Ramos (cell line): Measurements from ENCODE around the gene HSF2BP.
"Not testable (repeated sequence)": the region's sequence is repeated elsewhere in the genome, so short reads cannot be mapped to it uniquely, and the experiment has no call there.

Experiments
- in situ Hi-C: fragments of 300-500 bp; cut with MboI; formaldehyde crosslinking; loops from one replicate; pipeline ENCODE4 v1.14.3; 2022; ENCODE audit warnings: low sequenced_read_pairs; ENCODE audit not compliant: unreplicated experiment

The HSF2BP gene

DNA sequence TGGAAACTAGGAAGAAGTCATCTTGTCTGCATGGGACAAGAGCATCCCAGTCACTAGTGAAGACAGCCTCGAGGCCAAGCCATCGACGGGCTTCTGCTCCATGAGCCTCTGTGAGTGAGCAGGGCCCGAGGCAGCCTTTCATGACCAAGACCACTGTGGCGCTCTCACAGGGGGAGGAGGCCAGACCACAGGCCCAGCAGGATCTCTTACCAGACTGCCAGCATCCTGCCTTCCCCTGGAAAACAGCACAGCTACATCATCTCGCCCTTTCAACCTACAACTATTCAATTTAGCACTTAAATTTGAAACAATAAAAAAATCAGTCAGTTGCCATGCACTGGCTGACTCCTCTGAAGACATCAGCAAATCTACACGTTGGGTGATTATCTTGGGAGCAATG is 85.4 kb downstream of the HSF2BP start:
- in situ Hi-C loops, result no loop called here

- in situ Hi-C loops, result no loop called here
These were observed 86.8 kb downstream of the HSF2BP start for GRCh38 chr21:43572446-43572845.

DNA sequence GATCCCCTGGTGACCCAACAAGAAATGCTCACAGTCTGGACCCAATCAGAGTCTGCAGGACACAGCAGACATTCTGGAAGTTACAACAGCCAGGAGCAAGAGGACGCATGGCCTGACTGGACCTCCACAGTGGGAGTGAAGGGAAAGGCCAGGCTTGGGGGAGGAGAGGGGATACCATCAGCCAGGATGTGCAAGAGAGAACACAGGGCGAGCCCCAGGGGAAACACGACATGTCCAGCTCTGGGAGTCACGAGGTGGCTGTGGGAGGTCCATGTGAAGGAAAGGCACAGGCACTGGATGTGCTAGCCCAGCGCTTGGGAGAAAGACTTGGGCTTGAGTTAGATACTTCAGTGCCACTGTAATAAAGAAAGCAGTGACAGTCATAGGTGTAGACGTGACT is 87.3 kb downstream of the HSF2BP start:
- in situ Hi-C loops, result no loop called here

- in situ Hi-C loops, result not testable (repeated sequence)
These were observed 89.1 kb downstream of the HSF2BP start for GRCh38 chr21:43570195-43570594.

DNA sequence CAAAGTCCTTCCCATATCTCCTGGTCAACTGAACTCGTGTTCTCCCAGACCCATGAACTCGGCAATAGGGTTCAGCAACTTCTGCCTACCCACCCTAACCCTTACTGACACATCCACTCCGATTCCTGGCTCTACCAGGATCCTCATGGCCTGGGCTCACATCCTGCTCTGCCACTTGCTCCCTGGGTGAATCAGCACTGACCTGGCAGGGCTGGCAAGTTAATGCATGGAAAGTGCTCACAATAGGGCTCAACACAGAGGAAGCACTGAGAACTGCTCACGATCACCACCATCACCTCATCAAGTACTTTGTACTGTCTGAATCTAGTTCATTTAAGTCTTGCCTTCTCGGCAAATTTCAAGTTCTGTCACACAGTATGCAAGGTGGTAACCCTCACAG is 96.8 kb downstream of the HSF2BP start:
- in situ Hi-C loops, result not testable (repeated sequence)

DNA sequence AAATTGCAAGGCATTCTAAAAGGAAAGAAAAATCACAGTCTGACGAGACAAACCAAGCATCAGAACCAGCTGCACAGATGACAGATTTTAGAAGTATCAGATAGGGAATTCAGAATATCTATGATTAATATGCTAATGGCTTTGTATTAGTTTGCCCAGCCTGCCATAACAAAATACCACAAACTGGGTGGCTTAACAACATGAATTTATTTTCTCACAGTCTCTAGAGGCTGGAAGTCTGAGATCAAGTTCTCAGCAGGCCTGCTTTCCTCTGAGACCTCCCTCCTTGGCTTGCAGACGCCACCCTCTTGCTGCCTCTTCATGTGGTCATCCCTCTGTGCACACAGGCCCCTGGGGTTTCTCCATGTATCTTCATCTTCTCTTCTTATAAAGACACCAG is 118.7 kb downstream of the HSF2BP start:
- in situ Hi-C loops, result not testable (repeated sequence)

- in situ Hi-C loops, result not testable (repeated sequence)
These were observed 136.7 kb downstream of the HSF2BP start for GRCh38 chr21:43522495-43523131.

DNA sequence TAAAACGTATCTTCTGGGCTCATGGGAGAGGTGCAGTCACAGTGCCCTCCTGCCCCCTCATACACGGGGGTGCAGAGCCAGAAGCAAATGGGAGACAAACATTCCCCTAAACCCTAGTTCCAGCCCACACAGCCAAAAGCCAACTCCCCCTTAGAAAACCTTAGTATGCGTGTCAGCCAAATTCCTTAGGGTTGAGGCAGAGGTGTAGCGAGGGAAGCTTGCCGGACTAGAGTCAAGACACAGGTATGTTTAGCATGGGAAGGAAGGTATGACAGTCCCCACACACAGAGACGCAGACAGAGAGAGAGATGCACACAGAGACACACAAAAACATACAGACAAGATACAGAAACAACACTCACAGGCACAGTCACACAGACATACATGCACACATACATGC is 141.6 kb downstream of the HSF2BP start:
- in situ Hi-C loops, result not testable (repeated sequence)

- in situ Hi-C loops, result not testable (repeated sequence)
These were observed 142.2 kb downstream of the HSF2BP start for GRCh38 chr21:43516860-43517627.

- in situ Hi-C loops, result not testable (repeated sequence)
These were observed 142.9 kb downstream of the HSF2BP start for GRCh38 chr21:43516295-43516847.

- in situ Hi-C loops, result not testable (repeated sequence)
These were observed 144.5 kb downstream of the HSF2BP start for GRCh38 chr21:43514834-43515233.

DNA sequence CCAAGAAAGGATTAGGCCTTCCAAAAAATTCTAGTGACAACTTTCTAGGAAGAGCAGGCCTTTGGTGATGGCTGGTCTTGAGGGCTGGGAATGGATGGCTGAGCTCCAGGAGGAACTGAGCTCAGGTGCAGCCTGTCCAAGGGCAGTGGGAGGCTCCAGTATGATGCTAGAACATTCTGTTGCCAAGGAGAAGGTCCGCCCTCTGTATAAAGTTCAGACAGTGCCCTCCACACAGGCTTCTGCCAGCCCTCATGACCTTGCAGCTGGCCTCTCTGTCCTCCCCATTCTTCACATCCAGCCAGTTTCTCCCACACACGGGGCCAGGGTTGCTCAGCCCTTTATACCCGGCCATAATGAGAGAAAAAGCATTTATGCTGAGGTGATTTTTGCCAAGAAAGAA is 146.3 kb downstream of the HSF2BP start:
- in situ Hi-C loops, result not testable (repeated sequence)

GRCh38 chr21:43511209-43511608 is 148.1 kb downstream of the HSF2BP start:
- in situ Hi-C loops, result not testable (repeated sequence)

GRCh38 chr21:43510669-43511068 is 148.6 kb downstream of the HSF2BP start:
- in situ Hi-C loops, result not testable (repeated sequence)

DNA sequence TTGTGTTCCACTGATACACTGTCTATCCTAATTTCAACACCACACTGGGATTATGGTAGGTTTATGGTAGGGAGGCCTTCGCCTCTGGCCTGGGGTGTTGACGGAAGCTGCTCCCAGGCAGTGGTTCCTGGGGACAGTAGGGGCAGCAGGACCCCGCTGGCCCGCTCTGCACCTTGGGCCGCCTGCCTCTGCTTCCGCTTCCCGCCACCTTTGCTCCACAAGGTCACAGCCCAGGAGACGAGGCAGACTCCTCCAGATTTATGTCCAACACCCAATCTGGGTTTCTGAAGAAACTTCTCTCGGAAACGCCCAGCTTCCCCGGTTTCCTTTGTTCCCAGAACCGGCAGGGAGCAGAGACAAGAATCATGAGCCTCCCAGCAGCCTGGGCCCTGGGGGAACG is 155.4 kb downstream of the HSF2BP start:
- in situ Hi-C loops, result not testable (repeated sequence)

DNA sequence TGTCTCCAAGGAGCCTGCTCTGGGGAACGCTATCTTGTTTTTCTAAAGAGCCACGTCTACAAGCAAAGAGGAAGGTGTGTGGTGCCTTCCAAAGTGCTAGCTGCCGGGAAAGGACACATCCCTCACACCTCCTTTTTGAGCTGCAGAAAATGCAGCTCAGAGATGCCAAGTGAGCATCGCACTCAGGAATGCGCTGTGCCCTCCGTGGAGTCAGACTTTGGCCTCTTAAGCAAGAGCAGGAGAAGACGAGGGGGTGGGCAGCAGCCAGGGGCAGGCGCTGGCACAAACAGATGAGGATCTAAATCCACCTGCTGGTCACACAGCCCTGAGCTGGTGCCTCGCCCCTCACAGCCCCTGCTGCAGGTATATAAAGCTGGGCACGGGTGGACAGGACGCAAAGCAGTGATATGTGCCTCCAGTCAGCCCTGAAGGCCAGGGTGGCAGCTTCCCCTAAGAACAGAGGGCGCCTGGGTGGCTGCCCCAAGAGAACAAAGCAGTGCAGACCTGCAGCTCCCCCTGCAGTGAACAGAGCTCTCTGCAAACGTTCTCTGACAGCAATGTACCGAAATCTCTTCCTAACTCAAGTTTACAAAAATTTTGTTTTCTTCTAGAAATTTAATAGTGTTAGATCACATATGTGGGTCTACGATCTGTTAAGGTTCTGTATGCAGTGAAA is 156.1 kb downstream of the HSF2BP start:
- in situ Hi-C loops, result not testable (repeated sequence)

- in situ Hi-C loops, result not testable (repeated sequence)
These were observed 156.7 kb downstream of the HSF2BP start for GRCh38 chr21:43502407-43503071.

- in situ Hi-C loops, result not testable (repeated sequence)
These were observed 160.4 kb downstream of the HSF2BP start for GRCh38 chr21:43498924-43499323.

DNA sequence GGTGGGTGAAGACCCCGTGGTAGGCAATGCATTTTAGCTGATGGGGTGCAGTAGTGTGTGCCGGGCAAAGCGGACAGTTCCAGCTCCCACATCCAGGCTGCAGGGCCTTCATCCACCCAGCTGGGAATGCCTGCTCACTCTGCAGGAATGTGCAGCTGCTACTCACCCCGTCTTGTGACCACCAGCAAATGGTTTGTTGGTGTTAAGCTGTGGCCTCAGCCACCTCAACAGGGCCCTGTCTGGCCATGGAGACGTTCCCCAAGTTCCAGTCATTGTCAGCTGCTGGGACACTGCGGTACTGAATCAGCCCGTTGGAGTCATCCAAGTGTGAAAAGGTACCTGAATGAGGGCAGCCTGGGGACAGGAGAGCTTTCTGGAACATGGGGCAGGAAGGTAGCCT is 161.2 kb downstream of the HSF2BP start:
- in situ Hi-C loops, result not testable (repeated sequence)

DNA sequence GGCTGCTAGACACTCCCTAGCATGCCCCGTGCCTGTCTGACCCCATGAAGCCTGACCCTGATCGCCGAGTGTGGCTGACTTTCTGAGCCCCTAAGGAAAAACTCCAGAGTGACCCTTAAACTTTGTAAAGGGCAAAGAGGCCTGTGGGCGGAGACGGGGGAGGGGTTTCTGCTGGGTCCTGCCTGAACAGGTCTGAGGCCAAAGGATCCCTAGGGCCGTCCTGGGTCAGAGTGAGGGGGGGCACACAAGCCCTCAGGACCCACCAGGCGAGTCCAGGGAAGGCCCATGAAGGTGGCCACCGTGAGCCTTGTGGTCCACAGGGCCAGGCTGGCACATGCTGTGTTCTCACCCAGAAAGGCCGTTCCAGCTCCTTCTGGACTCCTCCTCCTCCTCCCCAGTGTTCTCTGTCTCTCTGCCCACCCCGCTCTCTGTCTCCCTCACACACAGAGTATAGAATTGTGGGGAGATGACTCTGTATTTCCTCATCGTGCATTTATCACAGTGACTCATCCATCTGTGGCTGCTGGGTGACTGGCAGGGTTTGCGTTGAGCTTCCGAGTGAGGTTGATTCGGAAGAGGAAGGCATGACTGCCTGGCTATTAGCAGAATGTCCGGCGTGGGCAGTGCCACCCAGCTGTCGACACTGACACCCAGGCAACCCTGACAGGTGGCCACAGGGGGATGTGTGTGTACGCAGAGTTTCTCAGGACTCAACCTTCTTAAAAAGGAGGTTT is 164.8 kb downstream of the HSF2BP start:
- in situ Hi-C loops, result not testable (repeated sequence)
